BLaER1 (cell line): ENCODE measurements around the gene PRDM8.
A peak's percentile ranks its signal among the peaks of the same experiment; 100 is the strongest.

Experiments
- H3K27ac ChIP-seq: shearing (Covaris generic); formaldehyde crosslinking; 2 replicates; pipeline ENCODE4 v1.8.1; 2022
- H3K27me3 ChIP-seq: shearing (Covaris generic); formaldehyde crosslinking; 2 replicates; pipeline ENCODE4 v1.8.1; 2022
- H3K36me3 ChIP-seq: shearing (Covaris generic); formaldehyde crosslinking; 2 replicates; pipeline ENCODE4 v1.8.1; 2022
- H3K4me1 ChIP-seq: shearing (Covaris generic); formaldehyde crosslinking; 2 replicates; pipeline ENCODE4 v1.8.1; 2022
- H3K4me2 ChIP-seq: shearing (Covaris generic); formaldehyde crosslinking; 2 replicates; pipeline ENCODE4 v1.8.1; 2022
- H3K4me3 ChIP-seq: shearing (Covaris generic); formaldehyde crosslinking; 2 replicates; pipeline ENCODE4 v1.8.1; 2022
- H3K9ac ChIP-seq: shearing (Covaris generic); formaldehyde crosslinking; 2 replicates; pipeline ENCODE4 v1.8.1; 2022
- H3K9me3 ChIP-seq: shearing (Covaris generic); formaldehyde crosslinking; 2 replicates; pipeline ENCODE4 v1.8.1; 2022
- H4K20me1 ChIP-seq: shearing (Covaris generic); formaldehyde crosslinking; 2 replicates; pipeline ENCODE4 v1.8.1; 2022
- Cebpa-rat ChIP-seq: shearing (Covaris generic); IDR thresholded peaks from 2 replicates; pipeline ENCODE4 v1.8.1; 2022

The PRDM8 gene

DNA sequence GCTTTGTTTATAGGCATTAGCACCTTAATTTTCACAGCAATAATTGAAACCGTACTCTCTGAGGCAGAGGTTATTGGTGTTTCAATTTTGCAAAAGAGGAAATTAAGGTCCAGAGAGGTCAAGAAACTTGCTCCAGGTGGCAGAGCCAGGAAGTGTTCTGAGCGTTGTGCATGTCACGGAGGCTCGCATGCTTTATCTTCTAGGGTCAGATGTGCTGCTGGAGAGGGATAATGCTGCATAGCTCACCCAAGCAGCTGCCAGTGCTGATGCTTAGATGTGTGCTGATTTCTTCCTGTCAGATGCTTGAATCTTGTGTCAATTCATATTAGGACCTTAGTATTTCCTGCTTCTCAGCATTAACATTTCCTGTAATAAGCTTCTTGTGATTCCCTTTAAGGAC lies 56.2 kb downstream of the PRDM8 start:
- peak overlapping the region; percentile 59 for H3K4me2 ChIP-seq
- no peak overlapping the region for H3K4me3 ChIP-seq
- no peaks in the 10 kb centered on the region for H4K20me1 ChIP-seq
- H3K4me1 ChIP-seq = peaks cover 13% of the 10 kb centered on the region
- no peaks in the 10 kb centered on the region for H3K9me3 ChIP-seq
- no peak overlapping the region for H3K27ac ChIP-seq
- H3K36me3 ChIP-seq = no peaks in the 10 kb centered on the region
- no peak for TF ChIP-seq Cebpa-rat
- H3K27me3 ChIP-seq = no peaks in the 10 kb centered on the region
- no peak overlapping the region for H3K9ac ChIP-seq
